Measurements from ENCODE around the gene NID2.

NID2 gene

DNA sequence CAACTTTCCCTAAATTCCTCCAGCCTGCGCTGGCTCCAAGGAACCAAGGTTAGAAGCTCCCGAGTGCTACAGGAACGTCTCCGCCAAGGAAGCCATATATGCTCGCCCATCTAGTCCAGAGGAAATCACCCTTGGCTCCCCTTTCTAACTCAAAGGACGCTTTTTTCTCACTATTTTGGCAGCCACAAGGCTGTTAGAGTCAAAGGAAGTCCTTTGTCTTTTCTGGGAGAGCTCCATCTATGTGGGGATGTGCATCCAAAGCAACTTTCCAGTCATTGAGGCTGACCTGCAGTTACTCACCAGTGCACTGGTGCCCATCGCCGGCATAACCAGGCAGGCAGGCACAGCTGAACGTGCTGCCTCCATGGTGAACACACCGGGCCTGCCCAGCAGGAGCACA is 42.0 kb downstream of the NID2 start:
- no peak for DNase-seq (ENCODE audit: low read depth)

GRCh38 chr14:52026017-52026660 is 42.7 kb downstream of the NID2 start:
- no peak for DNase-seq (ENCODE audit: low read depth)

DNA sequence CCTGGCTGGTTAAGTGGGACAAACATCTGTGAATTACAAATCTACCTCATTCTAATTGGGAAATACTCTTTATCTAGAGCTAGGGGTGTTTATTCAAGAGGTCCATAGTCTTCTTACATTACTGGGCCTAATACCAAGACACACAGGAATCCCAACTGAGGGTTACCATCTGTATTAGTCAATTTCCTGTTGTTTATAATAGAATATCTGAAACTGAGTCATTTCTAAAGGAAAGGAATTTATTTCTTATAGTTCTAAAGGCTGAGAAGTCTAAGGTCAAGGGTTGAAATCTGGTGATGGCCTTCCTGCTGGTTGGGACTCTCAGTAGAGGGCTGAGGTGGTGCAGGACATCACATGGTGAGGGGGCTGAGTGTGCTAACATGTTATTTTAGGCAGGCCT is 43.5 kb downstream of the NID2 start:
- no peak for DNase-seq (ENCODE audit: low read depth)

GRCh38 chr14:52023518-52023917 is 45.3 kb downstream of the NID2 start:
- no peak for DNase-seq (ENCODE audit: low read depth)

- no peak for DNase-seq (ENCODE audit: low read depth)
These were observed 46.8 kb downstream of the NID2 start for GRCh38 chr14:52021957-52022600.

DNA sequence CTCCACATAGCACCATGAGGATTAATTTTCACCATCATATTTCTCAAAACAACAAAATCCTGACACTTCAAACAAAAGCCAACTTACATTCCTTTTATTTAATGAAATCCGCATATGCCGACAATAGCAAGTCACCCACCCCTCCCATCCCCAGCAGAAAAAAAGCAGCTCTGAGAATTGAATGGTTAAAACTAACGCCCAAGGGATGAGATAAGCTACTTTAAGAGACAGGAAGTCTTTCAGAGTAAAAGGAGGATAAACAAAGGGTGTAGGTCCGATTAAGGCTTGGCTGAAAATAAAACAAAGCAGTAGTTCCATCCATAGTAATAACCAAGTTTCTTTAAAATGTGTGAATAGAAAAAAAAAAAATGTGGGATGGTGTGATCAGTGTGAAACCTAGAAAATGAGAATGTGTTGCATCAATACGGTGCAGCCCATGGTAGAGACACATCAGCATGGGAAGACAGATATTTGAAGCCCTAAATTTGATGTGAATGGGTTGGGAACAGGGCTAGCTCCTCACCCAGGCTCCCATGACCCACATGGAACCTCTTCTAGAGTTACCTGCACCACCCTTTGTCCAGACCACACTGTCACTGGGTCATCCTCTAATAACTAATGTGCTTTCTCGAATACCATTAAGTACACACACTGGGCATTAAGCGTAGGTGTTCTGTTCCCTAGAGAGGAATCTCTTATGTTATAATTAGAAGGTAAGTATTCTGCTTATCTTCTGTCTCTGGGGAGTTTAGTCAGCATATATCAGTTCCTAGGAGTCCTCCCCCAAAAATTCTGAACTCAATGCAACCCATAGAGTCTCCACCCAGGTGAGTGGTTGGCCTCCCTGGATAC is 47.8 kb downstream of the NID2 start:
- DNase-seq (ENCODE audit: low read depth), result no peak

DNA sequence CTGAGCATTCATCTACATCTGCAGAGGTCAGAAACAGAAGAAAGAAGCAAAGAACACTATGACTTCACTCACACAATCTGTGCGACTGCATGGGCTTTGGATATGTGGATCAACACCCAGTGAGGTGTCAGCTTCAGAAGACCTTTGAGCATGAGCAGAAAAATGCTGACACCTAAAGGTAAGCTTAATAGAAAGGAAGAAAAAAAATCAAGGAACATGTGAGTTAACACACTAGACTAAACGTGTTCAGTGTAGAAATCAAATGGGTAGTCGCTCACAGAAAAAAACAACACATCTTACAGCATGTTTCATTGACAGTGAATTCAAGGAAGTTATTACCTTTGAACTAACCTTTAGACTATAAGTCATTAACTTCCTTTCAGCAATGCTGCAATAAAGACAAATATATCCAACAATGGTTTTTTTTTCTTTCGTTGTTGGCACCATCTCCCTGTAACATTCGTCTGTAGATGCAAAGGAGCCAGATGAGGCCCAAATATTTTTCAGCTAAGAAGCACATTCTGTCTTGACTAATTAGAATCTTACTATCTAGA is 48.6 kb downstream of the NID2 start:
- no peak for DNase-seq (ENCODE audit: low read depth)

GRCh38 chr14:52018970-52019369 is 49.9 kb downstream of the NID2 start:
- no peak for DNase-seq (ENCODE audit: low read depth)

GRCh38 chr14:52018252-52018651 is 50.6 kb downstream of the NID2 start:
- DNase-seq (ENCODE audit: low read depth), result no peak

GRCh38 chr14:52015411-52016030 is 53.3 kb downstream of the NID2 start:
- DNase-seq (ENCODE audit: low read depth), result no peak

GRCh38 chr14:52014601-52015267 is 54.1 kb downstream of the NID2 start:
- DNase-seq (ENCODE audit: low read depth), result no peak

DNA sequence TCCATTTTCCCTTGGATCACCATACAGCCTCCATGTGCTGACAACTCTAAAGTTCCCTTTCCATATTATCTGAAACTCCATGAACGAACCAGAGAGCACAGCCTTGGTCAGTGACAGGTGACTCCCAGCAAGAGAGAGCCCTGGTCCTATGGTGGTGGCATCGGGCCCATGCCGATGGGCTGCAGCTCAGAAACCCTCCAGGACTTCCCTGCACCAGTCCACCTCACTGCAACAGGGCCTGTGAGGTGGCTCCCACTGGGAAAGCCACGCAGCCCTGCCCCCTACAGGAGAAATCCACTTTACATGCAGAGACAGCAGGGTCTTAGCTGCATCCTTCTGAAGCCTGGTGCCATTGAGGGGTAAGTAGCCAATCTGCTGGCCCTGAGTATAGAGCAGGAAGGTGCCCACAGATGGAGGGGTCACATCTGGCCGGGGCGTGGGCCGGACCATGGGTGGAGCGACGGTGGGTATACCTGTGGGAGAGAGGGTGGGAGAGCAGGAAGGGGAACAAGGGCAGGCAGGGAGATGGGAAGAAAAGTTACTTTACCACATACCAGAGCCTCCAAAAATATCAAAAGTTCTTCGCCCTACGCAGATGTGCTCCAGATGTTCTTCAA is 54.8 kb downstream of the NID2 start:
- no peak for DNase-seq (ENCODE audit: low read depth)

- no peak for DNase-seq (ENCODE audit: low read depth)
These were observed 56.2 kb downstream of the NID2 start for GRCh38 chr14:52012635-52013034.

DNA sequence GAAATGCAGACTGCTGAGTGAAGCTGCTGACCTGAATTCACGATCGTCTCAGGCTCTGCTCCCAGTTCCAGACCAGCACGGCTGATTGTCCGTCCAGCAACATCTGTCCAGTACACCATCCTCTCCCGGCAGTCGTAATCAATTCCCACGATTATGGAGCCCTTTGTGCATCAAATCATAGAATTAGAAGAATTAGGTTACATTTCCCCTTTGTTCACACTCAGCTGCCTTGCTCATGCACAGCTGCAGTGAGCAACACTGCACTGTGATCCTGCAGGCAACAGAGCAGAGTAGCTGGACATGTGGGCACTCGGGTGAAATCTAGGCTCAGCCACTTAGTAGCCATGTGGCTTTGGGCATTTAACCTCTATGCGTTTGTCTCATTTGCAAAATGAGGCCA is 57.3 kb downstream of the NID2 start:
- no peak for DNase-seq (ENCODE audit: low read depth)

- no peak for DNase-seq (ENCODE audit: low read depth)
These were observed 58.6 kb downstream of the NID2 start for GRCh38 chr14:52010173-52010693.

DNA sequence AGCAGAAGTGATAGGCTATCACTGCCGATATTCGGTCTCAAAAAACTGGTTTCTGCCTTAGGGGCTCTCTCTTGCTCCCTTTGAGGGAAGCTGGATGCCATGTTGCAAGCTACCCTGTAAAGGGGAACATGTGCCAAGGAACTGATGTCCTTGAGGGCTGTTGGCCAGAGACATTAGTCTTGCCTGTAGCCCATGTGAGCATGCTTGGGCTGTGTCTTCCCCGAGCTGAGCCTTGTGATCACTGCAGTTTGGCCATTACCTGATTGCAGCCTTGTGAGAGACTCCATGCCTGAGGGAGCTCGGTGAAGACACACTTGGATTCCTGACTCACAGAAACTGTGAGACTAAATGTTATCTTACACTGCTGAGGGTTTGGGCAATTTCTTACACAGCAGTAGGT is 60.7 kb downstream of the NID2 start:
- DNase-seq (ENCODE audit: low read depth), result no peak

- no peak for DNase-seq (ENCODE audit: low read depth)
These were observed 61.2 kb downstream of the NID2 start for GRCh38 chr14:52007637-52008036.

DNA sequence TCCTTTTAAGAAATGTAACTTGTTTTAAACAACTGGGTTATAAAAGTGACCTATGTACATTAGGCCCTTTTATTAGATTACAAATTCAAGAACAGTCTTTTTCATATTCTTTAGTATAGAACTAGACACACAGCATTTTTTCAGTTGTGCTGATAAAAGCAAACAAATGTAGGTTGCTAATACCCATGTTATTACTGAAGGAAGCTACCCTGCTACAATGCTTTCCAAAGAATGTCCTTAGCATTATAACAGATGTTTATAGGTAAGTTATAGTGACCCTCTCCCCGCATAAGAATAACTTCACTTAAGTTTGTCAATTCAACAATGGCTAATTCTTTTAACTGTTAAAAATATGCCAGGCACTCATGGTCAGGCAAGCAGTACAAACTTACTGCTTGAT is 61.6 kb downstream of the NID2 start:
- no peak for DNase-seq (ENCODE audit: low read depth)

GRCh38 chr14:52006361-52006760 is 62.5 kb downstream of the NID2 start:
- no peak for DNase-seq (ENCODE audit: low read depth)

GRCh38 chr14:52005625-52006024 is 63.2 kb downstream of the NID2 start:
- DNase-seq (ENCODE audit: low read depth), result no peak

DNA sequence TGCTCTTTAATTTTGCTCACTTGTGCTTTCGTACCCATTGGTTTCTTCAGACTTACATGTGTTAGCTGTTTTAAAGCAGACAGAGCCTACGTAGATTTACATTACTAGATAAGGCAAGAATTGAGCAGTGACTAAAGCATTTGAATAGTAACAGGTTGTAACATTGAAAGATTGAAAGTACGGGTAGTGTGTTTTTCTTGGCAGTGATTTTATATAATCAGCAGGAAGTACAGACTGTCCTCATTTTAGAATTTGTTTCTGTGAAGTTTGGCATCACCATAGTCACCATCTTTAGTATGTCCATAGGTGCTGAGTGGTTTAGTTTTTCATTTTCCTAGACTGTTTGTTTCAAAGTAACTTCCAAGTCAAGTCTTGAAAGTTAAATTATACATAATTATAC is 65.5 kb downstream of the NID2 start:
- DNase-seq (ENCODE audit: low read depth), result no peak
